ENCODE results near the gene HSPH1.
A peak's percentile ranks its signal among the peaks of the same experiment; 100 is the strongest.

The HSPH1 gene

DNA sequence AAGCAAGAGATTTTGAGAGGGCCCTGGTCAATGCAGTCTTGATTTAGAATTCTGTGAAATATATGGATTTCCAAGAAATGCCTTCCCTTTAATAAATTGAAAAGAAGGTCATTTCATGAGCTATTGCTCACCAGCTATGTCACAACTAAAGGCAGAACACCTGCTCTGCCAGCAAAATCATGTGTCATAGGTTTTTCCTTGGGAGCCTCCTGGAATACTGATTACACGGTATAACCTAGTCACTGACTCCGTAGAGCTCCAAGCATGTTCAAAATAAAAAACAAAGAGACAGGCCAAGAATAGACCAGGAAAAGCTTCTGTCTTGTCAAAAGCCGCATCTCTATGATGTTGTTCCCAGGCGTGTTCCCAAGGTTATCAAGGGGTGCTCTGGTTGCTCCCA, 45.5 kb downstream of the HSPH1 start:
- no peak for DNase-seq
- Histone ChIP-seq H3K27me3 (replicated peaks) (peaks cover 21% of the 10 kb centered on the region), H3K27ac (no peak overlapping the region), H3K4me3 (ENCODE audit: low read depth, low read length) (no peak overlapping the region), H3K36me3 (replicated peaks) (no peaks in the 10 kb centered on the region)
- TF ChIP-seq, protein P1, sequence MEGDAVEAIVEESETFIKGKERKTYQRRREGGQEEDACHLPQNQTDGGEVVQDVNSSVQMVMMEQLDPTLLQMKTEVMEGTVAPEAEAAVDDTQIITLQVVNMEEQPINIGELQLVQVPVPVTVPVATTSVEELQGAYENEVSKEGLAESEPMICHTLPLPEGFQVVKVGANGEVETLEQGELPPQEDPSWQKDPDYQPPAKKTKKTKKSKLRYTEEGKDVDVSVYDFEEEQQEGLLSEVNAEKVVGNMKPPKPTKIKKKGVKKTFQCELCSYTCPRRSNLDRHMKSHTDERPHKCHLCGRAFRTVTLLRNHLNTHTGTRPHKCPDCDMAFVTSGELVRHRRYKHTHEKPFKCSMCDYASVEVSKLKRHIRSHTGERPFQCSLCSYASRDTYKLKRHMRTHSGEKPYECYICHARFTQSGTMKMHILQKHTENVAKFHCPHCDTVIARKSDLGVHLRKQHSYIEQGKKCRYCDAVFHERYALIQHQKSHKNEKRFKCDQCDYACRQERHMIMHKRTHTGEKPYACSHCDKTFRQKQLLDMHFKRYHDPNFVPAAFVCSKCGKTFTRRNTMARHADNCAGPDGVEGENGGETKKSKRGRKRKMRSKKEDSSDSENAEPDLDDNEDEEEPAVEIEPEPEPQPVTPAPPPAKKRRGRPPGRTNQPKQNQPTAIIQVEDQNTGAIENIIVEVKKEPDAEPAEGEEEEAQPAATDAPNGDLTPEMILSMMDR (IDR thresholded peaks at IDR 0.05; ENCODE audit: low read depth, low read length, missing control alignments) = no peak
- in situ Hi-C loops (cut with HindIII; ENCODE audit: low pct_ligation_motif_present, low sequenced_read_pairs) = no loop called here

DNA sequence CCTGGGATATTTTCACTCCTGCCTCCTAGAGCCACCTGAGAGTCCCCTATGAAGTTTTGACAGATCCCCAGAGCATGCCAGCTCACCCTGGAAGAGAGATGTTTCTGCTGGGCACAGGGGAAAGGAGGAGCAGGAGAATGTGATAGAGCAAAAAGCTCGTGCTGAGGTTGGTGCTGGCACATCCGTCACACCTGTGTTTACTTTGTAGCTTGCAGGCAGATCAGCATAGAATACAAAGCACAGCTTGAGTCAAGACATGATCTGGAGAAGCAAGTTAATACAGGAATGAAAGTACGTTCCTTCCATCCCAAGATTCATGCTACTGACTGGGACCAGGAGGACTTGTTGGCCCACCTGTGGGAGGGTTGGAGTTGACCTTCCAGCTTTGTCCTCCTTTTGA, 46.1 kb downstream of the HSPH1 start:
- in situ Hi-C loops (cut with HindIII; ENCODE audit: low pct_ligation_motif_present, low sequenced_read_pairs) = no loop called here
- DNase-seq = no peak
- Histone ChIP-seq H3K27me3 (replicated peaks) (peaks cover 21% of the 10 kb centered on the region), H3K36me3 (replicated peaks) (no peaks in the 10 kb centered on the region), H3K4me3 (ENCODE audit: low read depth, low read length) (no peak overlapping the region), H3K27ac (no peak overlapping the region)
- TF ChIP-seq, protein P1 (IDR thresholded peaks at IDR 0.05; ENCODE audit: low read depth, low read length, missing control alignments) = no peak

DNA sequence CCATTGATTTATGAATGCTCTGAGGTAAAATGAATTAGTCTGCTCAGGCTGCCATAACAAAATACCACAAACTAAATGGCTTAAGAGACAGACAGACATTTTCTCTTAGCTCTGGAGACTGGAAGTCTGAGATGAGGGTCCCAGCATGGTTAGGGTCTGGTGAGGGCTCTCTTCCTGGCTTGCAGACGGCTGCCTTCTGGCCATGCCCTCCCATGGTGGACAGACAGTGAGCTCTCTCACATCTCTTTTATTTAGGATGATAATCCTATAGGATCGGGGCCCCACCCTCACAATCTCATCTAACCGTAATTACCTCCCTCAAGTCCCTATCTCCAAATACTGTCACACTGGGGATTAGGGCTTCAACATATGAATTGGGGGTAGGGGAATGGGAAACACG, 47.1 kb downstream of the HSPH1 start:
- Histone ChIP-seq H3K36me3 (replicated peaks) (no peaks in the 10 kb centered on the region), H3K27ac (no peak overlapping the region), H3K27me3 (replicated peaks) (peaks cover 21% of the 10 kb centered on the region), H3K4me3 (ENCODE audit: low read depth, low read length) (no peak overlapping the region)
- TF ChIP-seq, protein P1 (IDR thresholded peaks at IDR 0.05; ENCODE audit: low read depth, low read length, missing control alignments) = no peak
- in situ Hi-C loops (cut with HindIII; ENCODE audit: low pct_ligation_motif_present, low sequenced_read_pairs) = no loop called here
- no peak for DNase-seq

DNA sequence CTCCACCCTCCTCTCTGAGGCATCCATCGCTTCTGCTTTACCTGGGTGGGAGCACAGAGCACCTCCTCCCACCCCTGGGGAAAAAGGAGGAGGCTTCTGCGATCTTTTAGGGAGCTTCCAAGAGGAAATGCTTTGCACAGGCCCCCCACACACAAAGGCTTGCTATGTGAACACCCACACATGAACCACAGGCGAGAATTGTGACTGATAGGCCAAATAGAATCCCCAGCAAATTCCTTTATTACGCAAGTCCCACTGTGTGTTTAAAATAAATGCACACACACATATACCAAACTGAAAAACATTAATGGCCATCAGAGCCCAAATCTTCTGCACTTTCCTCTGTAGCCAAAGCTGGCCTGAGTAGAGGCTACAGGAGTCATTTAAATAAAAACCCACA, 50.6 kb downstream of the HSPH1 start:
- Histone ChIP-seq H3K27me3 (replicated peaks) (peaks cover 15% of the 10 kb centered on the region), H3K4me3 (ENCODE audit: low read depth, low read length) (no peak overlapping the region), H3K36me3 (replicated peaks) (no peaks in the 10 kb centered on the region), H3K27ac (no peak overlapping the region)
- TF ChIP-seq, protein P1 (IDR thresholded peaks at IDR 0.05; ENCODE audit: low read depth, low read length, missing control alignments) = no peak
- peak; percentile 7 for DNase-seq
- in situ Hi-C loops (cut with HindIII; ENCODE audit: low pct_ligation_motif_present, low sequenced_read_pairs) = no loop called here

DNA sequence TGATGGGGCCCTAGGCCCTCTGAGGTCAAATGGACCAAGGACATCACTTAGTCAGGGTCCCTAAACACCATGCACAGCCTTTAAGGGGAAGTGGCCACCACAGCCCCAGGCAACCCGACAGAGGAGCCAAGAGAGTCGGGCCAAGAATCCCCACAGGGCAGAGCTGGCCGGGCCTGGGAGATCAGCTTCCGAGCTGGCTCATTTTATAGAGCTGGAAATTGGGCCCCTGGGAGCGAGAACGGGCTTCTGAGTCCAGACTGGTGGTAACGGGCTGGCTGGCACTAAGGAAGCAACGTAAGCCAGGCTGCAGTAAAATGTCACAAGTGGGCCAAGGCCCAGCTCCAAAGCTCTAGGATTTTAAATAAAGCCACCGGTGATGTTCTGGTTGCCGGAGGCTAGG, 51.1 kb downstream of the HSPH1 start:
- TF ChIP-seq, protein P1 (IDR thresholded peaks at IDR 0.05; ENCODE audit: low read depth, low read length, missing control alignments) = no peak
- Histone ChIP-seq H3K27ac (no peak overlapping the region), H3K27me3 (replicated peaks) (peaks cover 12% of the 10 kb centered on the region), H3K4me3 (ENCODE audit: low read depth, low read length) (no peak overlapping the region), H3K36me3 (replicated peaks) (no peaks in the 10 kb centered on the region)
- in situ Hi-C loops (cut with HindIII; ENCODE audit: low pct_ligation_motif_present, low sequenced_read_pairs) = no loop called here
- DNase-seq = no peak

DNA sequence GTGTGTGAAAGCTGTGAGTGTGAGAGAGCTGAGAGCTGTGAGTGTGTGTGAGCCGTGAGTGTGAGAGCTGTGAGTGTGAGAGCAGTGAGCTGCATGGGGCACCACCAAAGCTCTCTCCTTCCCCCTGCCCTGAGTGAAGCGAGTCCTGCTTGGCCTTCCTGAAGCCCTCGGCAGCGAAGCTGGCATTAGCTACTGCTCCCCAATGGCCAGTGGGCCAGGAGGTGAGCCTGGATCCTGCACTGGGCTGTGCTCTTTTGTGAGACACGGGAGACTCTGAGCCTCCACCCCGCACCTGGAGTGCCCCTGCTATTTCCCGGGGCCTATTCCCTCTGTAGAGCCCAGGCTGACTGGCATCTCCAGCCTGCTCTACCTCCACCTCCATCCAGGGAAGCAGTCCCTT, 51.5 kb downstream of the HSPH1 start:
- no peak overlapping the region for H3K4me3 ChIP-seq (ENCODE audit: low read depth, low read length)
- H3K27me3 ChIP-seq (replicated peaks) = peaks cover 11% of the 10 kb centered on the region
- in situ Hi-C loops (cut with HindIII; ENCODE audit: low pct_ligation_motif_present, low sequenced_read_pairs) = no loop called here
- no peaks in the 10 kb centered on the region for H3K36me3 ChIP-seq (replicated peaks)
- H3K27ac ChIP-seq = no peak overlapping the region
- TF ChIP-seq, protein P1 (IDR thresholded peaks at IDR 0.05; ENCODE audit: low read depth, low read length, missing control alignments) = no peak
- no peak for DNase-seq
